Transverse colon (tissue), 4 donors: Measurements from ENCODE around the gene PPFIA1. TPM values are rescaled to one million over a fixed set of nuclear protein-coding genes. Genes with fewer than 3 reads are reported as not detected.
A peak's percentile ranks its signal among the peaks of the same experiment; 100 is the strongest.

Experiments used
- DNase-seq: peaks from one replicate; pipeline ENCODE4 v3.0.0-alpha.2; 2019
- H3K27ac ChIP-seq, 4 donors: fragments of 200-600 bp; sonication (generic); 2 replicates each; pipeline ENCODE4 v1.5.1; 2016 to 2018; ENCODE audit warnings: inconsistent platforms in 4 of 4
- H3K27me3 ChIP-seq: fragments of 200-600 bp; sonication (generic); 2 replicates; pipeline ENCODE4 v1.5.1; 2017; ENCODE audit warnings: inconsistent platforms
- H3K36me3 ChIP-seq, 4 donors: fragments of 200-600 bp; sonication (generic); 2 replicates each; pipeline ENCODE4 v1.5.1; 2017 to 2019; ENCODE audit warnings: inconsistent platforms in 4 of 4
- H3K4me1 ChIP-seq, 4 donors: fragments of 200-600 bp; sonication (generic); 2 replicates each; pipeline ENCODE4 v1.5.1; 2017 to 2020; ENCODE audit warnings: inconsistent platforms in 4 of 4
- H3K4me3 ChIP-seq, 4 donors: fragments of 200-600 bp; sonication (generic); 1 replicate in 1 of 4; 2 replicates in 3 of 4; pipeline versions ENCODE4 v1.5.1 to v1.6.1; 2017 to 2019; ENCODE audit warnings: inconsistent platforms in 4 of 4
- H3K9me3 ChIP-seq, 2 donors: fragments of 200-600 bp; sonication (generic); 2 replicates each; pipeline ENCODE4 v1.5.1; 2017 to 2019; ENCODE audit warnings: inconsistent platforms in 2 of 2
- EP300 ChIP-seq: sonication (generic); formaldehyde crosslinking; IDR thresholded peaks from one replicate; pipeline ENCODE4 v1.6.1; 2017; ENCODE audit warnings: antibody characterized with exemption, low read depth
- POLR2A ChIP-seq: fragments of 450-650 bp; IDR thresholded peaks from one replicate; pipeline ENCODE4 v1.6.1; 2016; ENCODE audit warnings: antibody characterized with exemption, mild to moderate bottlenecking, moderate library complexity
- POLR2AphosphoS5 ChIP-seq, 3 donors: sonication (generic); formaldehyde crosslinking; IDR thresholded peaks; one replicate each; pipeline ENCODE4 v1.6.1; 2016; ENCODE audit warnings: antibody characterized with exemption in 3 of 3
- WGBS, 2 donors: methylation state at CpG; one replicate each; pipeline ENCODE4 v1.1.5; 2018; ENCODE audit warnings: low coverage in 1 of 2; 5-methylcytosine and 5-hydroxymethylcytosine counted together
- in situ Hi-C, 4 donors: fragments of 200-750 bp; cut with MboI; loops; one replicate each; pipeline versions ENCODE4 v1.15.0 to v1.15.1; 2017; ENCODE audit warnings: low sequenced_read_pairs in 3 of 4, low pct_ligation_motif_present in 1 of 4, low pct_unique_long_range_greater_than_20kb in 1 of 4
- intact Hi-C: fragments of 100-400 bp; cut with DNase I; formaldehyde crosslinking; loops from one replicate; pipeline ENCODE4 v1.15.1; 2023; ENCODE audit warnings: low total_unique reads
- total RNA-seq, 4 donors: library from RNA; depleted of rRNA; stranded (reverse); fragments of >200 nt; gene quantifications; one replicate each; pipeline ENCODE4 v1.1.0, GENCODE V29; 2016
- TF ChIP-seq, protein P1 (sequence below), 5 experiments: fragments of 200-600 bp in 3 of 5; fragments of 450-650 bp in 2 of 5; sonication (generic) in 3 of 5; IDR thresholded peaks; 1 replicate in 2 of 5; 2 replicates in 3 of 5; pipeline ENCODE4 v1.5.1; 2016 to 2017; ENCODE audit warnings: antibody characterized with exemption in 5 of 5, inconsistent platforms in 3 of 5, mild to moderate bottlenecking in 2 of 5, moderate library complexity in 1 of 5

Gene PPFIA1
- total RNA-seq, 4 donors from 2014 or later = 42.6 to 143 (median 72.8) TPM

GRCh38 chr11:70271649-70271953 lies 1.1 kb downstream of the PPFIA1 start:
- intact Hi-C loops = no loop called here
- H3K27ac ChIP-seq = peak overlapping the region; percentile 86 to 97 (median 94)
- TF ChIP-seq EP300 = no peak
- TF ChIP-seq, protein P1, sequence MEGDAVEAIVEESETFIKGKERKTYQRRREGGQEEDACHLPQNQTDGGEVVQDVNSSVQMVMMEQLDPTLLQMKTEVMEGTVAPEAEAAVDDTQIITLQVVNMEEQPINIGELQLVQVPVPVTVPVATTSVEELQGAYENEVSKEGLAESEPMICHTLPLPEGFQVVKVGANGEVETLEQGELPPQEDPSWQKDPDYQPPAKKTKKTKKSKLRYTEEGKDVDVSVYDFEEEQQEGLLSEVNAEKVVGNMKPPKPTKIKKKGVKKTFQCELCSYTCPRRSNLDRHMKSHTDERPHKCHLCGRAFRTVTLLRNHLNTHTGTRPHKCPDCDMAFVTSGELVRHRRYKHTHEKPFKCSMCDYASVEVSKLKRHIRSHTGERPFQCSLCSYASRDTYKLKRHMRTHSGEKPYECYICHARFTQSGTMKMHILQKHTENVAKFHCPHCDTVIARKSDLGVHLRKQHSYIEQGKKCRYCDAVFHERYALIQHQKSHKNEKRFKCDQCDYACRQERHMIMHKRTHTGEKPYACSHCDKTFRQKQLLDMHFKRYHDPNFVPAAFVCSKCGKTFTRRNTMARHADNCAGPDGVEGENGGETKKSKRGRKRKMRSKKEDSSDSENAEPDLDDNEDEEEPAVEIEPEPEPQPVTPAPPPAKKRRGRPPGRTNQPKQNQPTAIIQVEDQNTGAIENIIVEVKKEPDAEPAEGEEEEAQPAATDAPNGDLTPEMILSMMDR (IDR thresholded peaks at IDR 0.05) = no peak
- TF ChIP-seq POLR2AphosphoS5 (IDR thresholded peaks at IDR 0.05) = no peak
- no peak for TF ChIP-seq POLR2A
- H3K9me3 ChIP-seq = no peaks in the 10 kb centered on the region
- peaks cover 10 to 32% (median 22%) of the 10 kb centered on the region in 4 donors for H3K4me1 ChIP-seq
- 7% methylated on average over 2 of the region's 2 CpGs; no CpG with 5 or more reads in 1 of the 2 donors for WGBS, 2 donors
- peaks cover 0 to 8% (median 3%) of the 10 kb centered on the region in 4 donors for H3K36me3 ChIP-seq
- peak overlapping the region in 3 of 4 donors; percentile 80 to 97 (median 87) for H3K4me3 ChIP-seq
- in situ Hi-C loops = no loop called here
- no peak for DNase-seq
- no peaks in the 10 kb centered on the region for H3K27me3 ChIP-seq

- H3K4me1 ChIP-seq = peaks cover 10 to 32% (median 22%) of the 10 kb centered on the region in 4 donors
- peak overlapping the region in 1 of 4 donors; percentile 80 for H3K4me3 ChIP-seq
- in situ Hi-C loops (no loop called here), intact Hi-C loops (no loop called here)
- no peak for DNase-seq
- no peaks in the 10 kb centered on the region for H3K9me3 ChIP-seq
- no peak overlapping the region for H3K27ac ChIP-seq
- TF ChIP-seq, protein P1 (IDR thresholded peaks at IDR 0.05) = no peak
- TF ChIP-seq POLR2A = no peak
- no peak for TF ChIP-seq POLR2AphosphoS5 (IDR thresholded peaks at IDR 0.05)
- no peak for TF ChIP-seq EP300
- no peaks in the 10 kb centered on the region for H3K27me3 ChIP-seq
- 78 to 93% methylated on average over 2 to 7 of the region's 7 CpGs for WGBS, 2 donors
- H3K36me3 ChIP-seq = peaks cover 0 to 8% (median 3%) of the 10 kb centered on the region in 4 donors
These were observed 1.5 kb downstream of the PPFIA1 start for GRCh38 chr11:70272009-70272408.

GRCh38 chr11:70278994-70279393 lies 8.5 kb downstream of the PPFIA1 start:
- in situ Hi-C loops (no loop called here), intact Hi-C loops (no loop called here)
- Histone ChIP-seq H3K4me1 (peaks cover 0 to 13% (median 0%) of the 10 kb centered on the region in 4 donors), H3K36me3 (peaks cover 0 to 26% (median 2%) of the 10 kb centered on the region in 4 donors), H3K9me3 (no peaks in the 10 kb centered on the region), H3K4me3 (no peak overlapping the region), H3K27ac (no peak overlapping the region), H3K27me3 (no peaks in the 10 kb centered on the region)
- no peak for DNase-seq
- TF ChIP-seq EP300 (no peak), POLR2AphosphoS5 (IDR thresholded peaks at IDR 0.05) (no peak), POLR2A (no peak)
- TF ChIP-seq, protein P1 (IDR thresholded peaks at IDR 0.05) = no peak
- WGBS, 2 donors = 91% methylated on average over 8 of the region's 8 CpGs; no CpG with 5 or more reads in 1 of the 2 donors

- DNase-seq = no peak
- in situ Hi-C loops = no loop called here
- Histone ChIP-seq H3K36me3 (peaks cover 0 to 35% (median 3%) of the 10 kb centered on the region in 4 donors), H3K4me3 (no peak overlapping the region), H3K4me1 (peaks cover 0 to 8% (median 0%) of the 10 kb centered on the region in 4 donors), H3K27ac (no peak overlapping the region), H3K9me3 (no peaks in the 10 kb centered on the region), H3K27me3 (no peaks in the 10 kb centered on the region)
- no peak for TF ChIP-seq EP300
- TF ChIP-seq, protein P1 (IDR thresholded peaks at IDR 0.05) = no peak
- no peak for TF ChIP-seq POLR2AphosphoS5 (IDR thresholded peaks at IDR 0.05)
- no peak for TF ChIP-seq POLR2A
- intact Hi-C loops = no loop called here
- 58 to 76% methylated on average over 4 to 7 of the region's 7 CpGs for WGBS, 2 donors
These were observed 10.7 kb downstream of the PPFIA1 start for GRCh38 chr11:70281156-70281609.
